Thoracic aorta (tissue), 2 donors: ENCODE measurements around the gene SPEM3. TPM values are rescaled to one million over a fixed set of nuclear protein-coding genes. Genes with fewer than 3 reads are reported as not detected.

Experiments
- ATAC-seq: fragments of 150-250 bp; one replicate; pipeline ENCODE4 v1.8.0; 2017; ENCODE audit warnings: low read depth; ENCODE audit not compliant: insufficient number of reproducible peaks, low FRiP score
- DNase-seq: peaks from one replicate; pipeline ENCODE4 v3.0.0-alpha.2; 2020; ENCODE audit warnings: low spot score
- H3K27ac ChIP-seq, 2 donors: fragments of 200-600 bp; sonication (generic); 1 replicate in 1 of 2; 2 replicates in 1 of 2; pipeline ENCODE4 v1.5.1; 2016; ENCODE audit warnings: mild to moderate bottlenecking in 2 of 2, moderate library complexity in 2 of 2
- H3K27me3 ChIP-seq: fragments of 200-600 bp; sonication (generic); replicated peaks from 2 replicates; pipeline ENCODE4 v1.6.0; 2016; ENCODE audit warnings: mild to moderate bottlenecking; ENCODE audit not compliant: insufficient read depth
- H3K36me3 ChIP-seq: fragments of 200-600 bp; sonication (generic); one replicate; pipeline ENCODE4 v1.5.1; 2016
- H3K4me1 ChIP-seq, 2 donors: fragments of 200-600 bp; sonication (generic); 1 replicate in 1 of 2; 2 replicates in 1 of 2; pipeline versions ENCODE4 v1.5.1 to v1.6.0; 2016; ENCODE audit warnings: low read depth in 2 of 2, mild to moderate bottlenecking in 1 of 2; ENCODE audit not compliant: control insufficient read depth in 1 of 2
- H3K4me3 ChIP-seq: fragments of 200-600 bp; sonication (generic); 2 replicates; pipeline ENCODE4 v1.5.1; 2016; ENCODE audit warnings: mild to moderate bottlenecking
- H3K9me3 ChIP-seq: fragments of 200-600 bp; sonication (generic); 2 replicates; pipeline ENCODE4 v1.5.1; 2016
- total RNA-seq, 2 donors: library from RNA; depleted of rRNA; stranded (reverse); fragments of >200 nt; gene quantifications; one replicate each; pipeline versions ENCODE4 v1.1.0 to v1.2.3, GENCODE V29; 2016
- TF ChIP-seq, protein P1 (sequence below): fragments of 200-600 bp; sonication (generic); IDR thresholded peaks from one replicate; pipeline ENCODE4 v1.5.1; 2019; ENCODE audit warnings: antibody characterized with exemption

SPEM3 gene
- total RNA-seq, 2 donors from 2014 or later, result not detected

DNA sequence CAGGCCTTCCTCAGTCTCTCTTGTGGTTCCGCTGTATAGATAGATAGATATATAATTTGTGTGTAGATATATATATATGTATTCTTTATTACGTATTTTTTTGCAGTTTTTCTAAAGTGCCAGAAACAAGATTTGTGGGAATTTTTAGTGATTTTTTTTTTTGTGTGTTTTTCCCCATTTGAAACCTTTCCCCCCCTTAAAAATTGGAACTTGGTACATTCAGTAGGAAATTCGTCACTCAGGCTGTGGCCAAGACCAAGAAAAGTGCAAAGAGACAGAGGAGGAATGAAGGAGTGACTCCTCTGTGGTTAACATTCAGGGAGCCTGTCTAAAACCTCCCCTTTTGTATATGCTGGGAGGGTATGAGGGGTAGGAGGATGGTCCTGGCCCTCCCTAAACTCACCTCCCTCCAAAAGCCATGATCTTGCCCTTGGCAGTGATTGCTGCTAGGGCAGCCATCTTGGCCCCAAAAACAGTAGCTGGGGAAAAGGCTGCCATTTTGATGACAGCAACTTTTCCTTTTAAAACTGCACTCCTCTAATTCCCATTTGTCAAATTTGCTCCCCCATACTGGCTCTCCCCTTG lies 31.4 kb downstream of the SPEM3 start:
- no peaks in the 10 kb centered on the region for H3K27me3 ChIP-seq
- H3K36me3 ChIP-seq, result peaks cover 31% of the 10 kb centered on the region
- H3K9me3 ChIP-seq, result no peaks in the 10 kb centered on the region
- peak overlapping the region in 1 of 2 donors; percentile 19 for H3K27ac ChIP-seq
- TF ChIP-seq, protein P1, sequence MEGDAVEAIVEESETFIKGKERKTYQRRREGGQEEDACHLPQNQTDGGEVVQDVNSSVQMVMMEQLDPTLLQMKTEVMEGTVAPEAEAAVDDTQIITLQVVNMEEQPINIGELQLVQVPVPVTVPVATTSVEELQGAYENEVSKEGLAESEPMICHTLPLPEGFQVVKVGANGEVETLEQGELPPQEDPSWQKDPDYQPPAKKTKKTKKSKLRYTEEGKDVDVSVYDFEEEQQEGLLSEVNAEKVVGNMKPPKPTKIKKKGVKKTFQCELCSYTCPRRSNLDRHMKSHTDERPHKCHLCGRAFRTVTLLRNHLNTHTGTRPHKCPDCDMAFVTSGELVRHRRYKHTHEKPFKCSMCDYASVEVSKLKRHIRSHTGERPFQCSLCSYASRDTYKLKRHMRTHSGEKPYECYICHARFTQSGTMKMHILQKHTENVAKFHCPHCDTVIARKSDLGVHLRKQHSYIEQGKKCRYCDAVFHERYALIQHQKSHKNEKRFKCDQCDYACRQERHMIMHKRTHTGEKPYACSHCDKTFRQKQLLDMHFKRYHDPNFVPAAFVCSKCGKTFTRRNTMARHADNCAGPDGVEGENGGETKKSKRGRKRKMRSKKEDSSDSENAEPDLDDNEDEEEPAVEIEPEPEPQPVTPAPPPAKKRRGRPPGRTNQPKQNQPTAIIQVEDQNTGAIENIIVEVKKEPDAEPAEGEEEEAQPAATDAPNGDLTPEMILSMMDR, result no peak
- DNase-seq (no peak), ATAC-seq (no peak)
- peaks cover 0 to 12% of the 10 kb centered on the region in 2 donors for H3K4me1 ChIP-seq
- no peak overlapping the region for H3K4me3 ChIP-seq

- no peak overlapping the region for H3K4me3 ChIP-seq
- no peak for ATAC-seq
- no peak for DNase-seq
- no peak overlapping the region for H3K27ac ChIP-seq
- H3K36me3 ChIP-seq, result peaks cover 37% of the 10 kb centered on the region
- H3K27me3 ChIP-seq, result no peaks in the 10 kb centered on the region
- TF ChIP-seq, protein P1, result no peak
- H3K9me3 ChIP-seq, result no peaks in the 10 kb centered on the region
- peaks cover 0 to 16% of the 10 kb centered on the region in 2 donors for H3K4me1 ChIP-seq
Measured at GRCh38 chr17:7460850-7461660, 32.4 kb downstream of the SPEM3 start.

- Histone ChIP-seq H3K27me3 (no peaks in the 10 kb centered on the region), H3K9me3 (no peaks in the 10 kb centered on the region), H3K4me1 (peaks cover 6 to 21% of the 10 kb centered on the region in 2 donors), H3K36me3 (peaks cover 37% of the 10 kb centered on the region), H3K4me3 (no peak overlapping the region), H3K27ac (no peak overlapping the region)
- ATAC-seq (no peak), DNase-seq (no peak)
- TF ChIP-seq, protein P1, result no peak
Measured at GRCh38 chr17:7462474-7463371, 34.1 kb downstream of the SPEM3 start.

DNA sequence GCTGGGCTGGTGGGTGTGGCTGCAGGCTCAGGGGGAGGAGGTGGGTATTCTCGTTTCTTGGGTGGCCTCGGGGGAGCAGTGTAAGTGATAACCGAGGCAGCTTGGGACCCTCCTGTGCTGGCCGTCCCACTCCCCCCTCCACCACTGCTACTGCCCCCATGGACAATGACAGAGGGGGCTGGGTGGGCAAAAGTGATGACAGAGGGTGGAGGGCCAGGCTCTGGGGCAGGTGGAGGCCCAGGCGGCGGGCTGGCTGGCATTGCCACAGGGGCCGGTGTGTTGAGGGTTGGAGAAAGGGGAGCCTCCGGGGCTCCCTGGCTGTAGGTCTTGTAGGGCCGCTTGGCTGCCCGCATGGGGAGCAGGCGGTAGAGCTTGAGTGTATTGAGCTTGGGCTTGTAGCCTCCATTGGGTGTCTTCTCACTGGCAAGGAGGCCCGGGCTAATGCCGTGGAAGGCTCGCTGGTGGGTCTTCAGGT lies 34.8 kb downstream of the SPEM3 start:
- no peaks in the 10 kb centered on the region for H3K27me3 ChIP-seq
- H3K36me3 ChIP-seq, result peaks cover 37% of the 10 kb centered on the region
- DNase-seq, result no peak
- no peak overlapping the region for H3K4me3 ChIP-seq
- no peaks in the 10 kb centered on the region for H3K9me3 ChIP-seq
- no peak overlapping the region for H3K27ac ChIP-seq
- peaks cover 6 to 22% of the 10 kb centered on the region in 2 donors for H3K4me1 ChIP-seq
- TF ChIP-seq, protein P1, result no peak
- no peak for ATAC-seq
